GM12891 (cell line): ENCODE measurements around the gene IP6K1.
A peak's percentile ranks its signal among the peaks of the same experiment; 100 is the strongest.

Source experiments
- DNase-seq: peaks from one replicate; pipeline ENCODE4 v3.0.0; 2011; ENCODE audit warnings: low spot score; ENCODE audit not compliant: insufficient read length
- FAIRE-seq: peaks from 2 replicates; lab custom pipeline; 2011; peaks lifted over from hg19 to GRCh38; lab: Jason Lieb, UNC
- PAX5 ChIP-seq: IDR thresholded peaks from 2 replicates; pipeline ENCODE4 v1.6.1; 2011; ENCODE audit warnings: low read length, moderate library complexity, mild to moderate bottlenecking; ENCODE audit not compliant: insufficient read depth, severe bottlenecking
- POLR2A ChIP-seq: IDR thresholded peaks from 2 replicates; pipeline ENCODE4 v1.6.1; 2011; ENCODE audit warnings: low read depth, low read length, control low read depth
- POLR2AphosphoS5 ChIP-seq: IDR thresholded peaks from 2 replicates; pipeline ENCODE4 v1.6.1; 2011; ENCODE audit warnings: low read depth, low read length, control low read depth
- POU2F2 ChIP-seq: IDR thresholded peaks from 2 replicates; pipeline ENCODE4 v1.6.1; 2011; ENCODE audit warnings: low read depth, mild to moderate bottlenecking, control low read depth, low read length, moderate library complexity
- SPI1 ChIP-seq: IDR thresholded peaks from 2 replicates; pipeline ENCODE4 v1.6.1; 2011; ENCODE audit warnings: low read depth, low read length, control low read depth
- TAF1 ChIP-seq: IDR thresholded peaks from 2 replicates; pipeline ENCODE4 v1.6.1; 2011; ENCODE audit warnings: low read depth, low read length, control low read depth

IP6K1 gene

DNA sequence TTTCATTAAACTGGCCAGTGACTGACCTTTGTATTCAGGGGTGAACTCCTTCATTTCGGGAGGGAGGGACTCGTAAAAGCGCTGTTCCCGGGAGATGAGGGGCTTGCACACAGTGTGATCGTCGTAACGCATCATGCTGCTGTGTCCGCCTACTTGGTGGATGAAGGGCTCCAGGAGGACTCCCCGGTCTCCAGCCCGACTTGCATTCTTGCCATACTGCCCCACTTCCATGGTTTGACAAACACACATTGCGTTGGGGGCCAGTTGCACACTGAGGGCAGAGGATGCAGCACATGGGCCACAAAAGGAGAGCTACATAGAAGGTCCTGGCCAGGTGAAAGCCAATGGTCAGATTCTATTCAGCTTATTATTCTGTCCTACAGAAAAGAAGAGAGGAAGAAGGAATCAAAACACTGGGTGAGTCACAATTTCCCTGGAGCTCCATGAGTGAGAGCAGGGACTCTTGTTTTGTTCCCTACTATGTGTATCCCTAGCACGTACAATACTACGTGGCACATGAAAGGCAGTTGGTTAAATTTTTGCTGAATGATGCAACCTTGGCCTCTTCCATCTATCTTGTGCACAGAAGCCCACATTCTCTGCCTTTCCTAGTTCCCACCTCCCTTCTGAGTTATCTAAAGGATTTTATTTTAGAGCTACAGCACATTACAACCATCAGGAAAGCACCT, 38.4 kb downstream of the IP6K1 start:
- TF ChIP-seq TAF1 (no peak), POLR2AphosphoS5 (no peak), POU2F2 (no peak), POLR2A (no peak), PAX5 (no peak), SPI1 (no peak)
- no peak for FAIRE-seq
- DNase-seq = no peak

DNA sequence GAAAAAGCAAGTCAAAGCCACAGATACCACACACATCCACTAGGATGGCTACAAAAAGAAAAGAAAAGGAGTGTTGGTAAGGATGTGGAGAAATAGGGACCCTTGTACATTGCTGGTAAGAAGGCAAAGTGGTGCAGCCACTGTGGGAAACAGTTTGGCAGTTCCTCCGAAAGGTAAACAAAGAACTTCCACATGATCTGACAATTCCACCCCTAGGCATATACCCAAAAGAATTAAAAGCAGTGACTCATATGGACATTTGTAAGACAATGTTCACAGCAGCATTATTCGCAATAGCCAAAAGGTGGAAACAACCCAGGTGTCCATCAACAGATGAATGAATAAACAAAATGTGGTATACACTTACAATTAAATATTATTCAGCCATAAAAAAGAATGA, 40.4 kb downstream of the IP6K1 start:
- FAIRE-seq (no peak), DNase-seq (no peak)
- TF ChIP-seq SPI1 = no peak
- no peak for TF ChIP-seq POLR2A
- no peak for TF ChIP-seq POLR2AphosphoS5

DNA sequence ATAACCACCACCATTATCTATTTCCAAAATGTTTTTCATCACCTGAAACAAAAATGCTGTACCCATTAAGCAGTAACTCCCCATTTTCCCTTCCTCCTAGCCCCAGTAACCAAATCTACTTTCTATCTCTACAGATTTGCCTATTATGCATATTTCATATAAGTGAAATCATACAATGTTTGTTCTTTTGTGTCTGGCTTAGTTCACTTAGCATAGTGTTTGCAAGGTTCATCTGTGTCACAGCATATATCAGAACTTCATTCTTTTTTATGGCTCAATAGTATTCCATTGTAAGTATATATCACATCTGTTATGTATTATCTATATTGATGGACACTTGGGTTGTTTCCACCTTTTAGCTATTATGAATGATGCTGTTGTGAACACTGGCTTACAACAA, 45.9 kb downstream of the IP6K1 start:
- no peak for TF ChIP-seq POU2F2
- TF ChIP-seq POLR2AphosphoS5 = no peak
- TF ChIP-seq TAF1 = no peak
- no peak for TF ChIP-seq POLR2A
- TF ChIP-seq PAX5 = no peak
- no peak for TF ChIP-seq SPI1
- FAIRE-seq (no peak), DNase-seq (no peak)

DNA sequence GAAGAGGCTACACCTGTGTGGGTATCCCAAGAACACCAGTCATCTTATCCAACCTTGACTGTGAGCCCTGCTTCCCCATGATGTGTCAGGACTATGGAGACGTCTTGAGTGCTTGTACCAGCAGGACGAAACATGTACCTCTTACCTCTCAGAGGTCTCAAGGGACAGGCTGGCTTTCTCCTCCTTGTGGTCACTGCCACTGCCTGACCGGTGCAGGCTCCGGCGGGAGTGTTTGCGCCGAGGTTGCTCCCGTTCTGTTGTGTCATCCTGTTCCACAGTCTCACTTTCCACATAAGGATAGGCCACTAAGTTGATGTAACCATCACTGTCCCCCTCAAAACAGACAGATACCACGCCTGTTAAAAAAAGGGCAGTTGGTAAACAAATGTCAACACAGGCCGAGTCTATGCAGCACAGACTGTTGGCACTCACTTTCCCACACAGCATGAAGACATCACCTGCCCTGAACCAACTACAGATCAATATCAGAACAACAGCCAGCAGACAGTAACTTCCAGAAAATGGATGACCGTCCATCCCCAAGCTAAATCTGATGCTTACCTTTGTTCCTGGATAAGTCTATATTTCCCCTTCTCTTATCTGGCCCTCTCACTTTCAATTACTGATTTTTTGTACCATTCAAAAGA, 48.2 kb downstream of the IP6K1 start:
- FAIRE-seq (no peak), DNase-seq (no peak)
- no peak for TF ChIP-seq POLR2AphosphoS5
- no peak for TF ChIP-seq POU2F2
- TF ChIP-seq TAF1 = no peak
- TF ChIP-seq SPI1 = no peak
- no peak for TF ChIP-seq PAX5
- no peak for TF ChIP-seq POLR2A

DNA sequence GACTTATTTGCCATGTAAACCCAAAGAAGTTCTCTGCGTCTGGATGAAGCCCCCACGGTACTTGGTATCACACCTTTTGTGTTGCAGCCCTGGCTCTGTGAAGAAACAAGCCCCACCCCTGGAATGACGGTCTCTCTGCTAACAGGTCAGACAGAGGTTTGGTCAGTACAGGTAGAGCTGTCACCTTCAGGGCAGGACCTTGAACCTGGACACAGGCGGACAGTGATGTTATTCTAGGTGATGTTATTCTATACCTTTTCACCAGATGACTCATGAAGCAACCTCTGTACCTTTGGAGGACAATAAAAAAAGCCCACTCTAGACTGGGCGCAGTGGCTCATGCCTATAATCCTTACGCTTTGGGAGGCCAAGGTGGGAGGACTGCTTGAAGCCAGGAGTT, 51.6 kb downstream of the IP6K1 start:
- TF ChIP-seq POLR2A (no peak), PAX5 (no peak), TAF1 (no peak), POU2F2 (no peak), POLR2AphosphoS5 (no peak), SPI1 (no peak)
- FAIRE-seq (no peak), DNase-seq (no peak)

DNA sequence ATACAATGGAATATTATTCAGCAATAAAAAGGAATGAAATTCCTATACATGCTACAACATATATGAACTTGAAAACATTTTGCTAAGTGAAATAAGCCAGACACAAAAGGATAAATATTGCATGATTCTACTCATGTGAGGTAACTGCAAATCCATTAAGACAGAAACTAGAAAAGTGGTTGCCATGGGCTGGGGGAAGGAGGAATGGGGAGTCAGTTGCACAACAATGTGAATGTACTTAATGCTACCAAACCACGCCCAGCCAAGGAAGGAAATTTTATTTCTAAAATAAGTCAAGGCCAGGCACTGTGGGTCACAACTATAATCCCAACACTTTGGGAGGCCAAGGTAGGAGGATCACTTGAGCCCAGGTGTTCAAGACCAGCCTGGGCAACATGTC, 52.8 kb downstream of the IP6K1 start:
- TF ChIP-seq PAX5 = no peak
- TF ChIP-seq SPI1 = no peak
- TF ChIP-seq POLR2AphosphoS5 = no peak
- no peak for TF ChIP-seq POLR2A
- no peak for TF ChIP-seq POU2F2
- no peak for TF ChIP-seq TAF1
- no peak for FAIRE-seq
- DNase-seq = no peak

DNA sequence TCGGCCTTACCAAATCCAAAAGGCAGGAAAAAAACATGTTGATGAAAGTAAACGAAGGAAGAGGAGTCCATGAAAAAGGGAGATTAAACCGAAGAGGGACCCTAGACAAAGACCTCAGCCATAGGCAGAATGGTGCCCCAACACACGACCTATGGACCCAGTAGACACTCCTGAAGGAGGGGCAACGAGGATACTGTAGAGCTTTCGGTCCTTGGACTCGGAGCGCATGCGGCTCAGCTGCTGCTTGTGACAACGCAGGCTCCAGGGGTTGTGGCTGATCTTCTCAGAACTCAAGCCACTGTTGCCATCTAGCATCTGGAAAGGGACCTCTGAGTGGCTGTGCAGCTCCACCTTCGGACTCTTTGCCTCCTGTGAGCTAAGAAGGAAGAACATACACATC, 53.7 kb downstream of the IP6K1 start:
- TF ChIP-seq TAF1 (no peak), POU2F2 (no peak), PAX5 (no peak), POLR2A (no peak), POLR2AphosphoS5 (no peak), SPI1 (no peak)
- no peak for DNase-seq
- no peak for FAIRE-seq

DNA sequence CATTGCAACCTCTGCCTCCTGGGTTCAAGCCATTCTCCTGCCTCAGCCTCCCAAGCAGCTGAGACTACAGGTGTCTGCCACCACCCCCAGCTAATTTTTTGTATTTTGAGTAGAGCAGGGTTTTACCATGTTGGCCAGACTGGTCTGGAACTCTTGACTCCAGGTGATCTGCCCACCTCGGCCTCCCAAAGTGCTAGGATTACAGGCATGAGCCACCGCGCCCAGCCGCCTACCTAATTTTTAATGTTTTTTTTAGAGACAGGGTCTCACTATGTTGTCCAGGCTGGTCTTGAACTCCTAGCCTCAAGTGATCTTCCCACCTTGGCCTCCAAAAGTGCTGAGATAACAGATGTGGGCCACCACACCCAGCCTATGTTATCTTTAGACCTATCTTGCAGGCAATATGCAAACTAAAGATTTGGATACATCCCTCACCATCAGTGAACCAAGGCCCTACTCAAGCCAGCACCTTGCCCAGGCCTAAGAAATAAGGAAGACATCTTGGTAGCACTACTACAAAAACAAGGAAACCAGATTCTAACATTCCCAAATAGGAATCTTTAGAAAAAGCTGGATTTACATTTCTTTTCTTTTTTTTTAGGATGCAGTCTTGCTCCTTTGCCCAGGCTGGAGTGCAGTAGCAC, 56.3 kb downstream of the IP6K1 start:
- TF ChIP-seq SPI1 = no peak
- no peak for TF ChIP-seq TAF1
- TF ChIP-seq PAX5 = no peak
- no peak for TF ChIP-seq POU2F2
- TF ChIP-seq POLR2A = no peak
- TF ChIP-seq POLR2AphosphoS5 = no peak
- DNase-seq (no peak), FAIRE-seq (no peak)

DNA sequence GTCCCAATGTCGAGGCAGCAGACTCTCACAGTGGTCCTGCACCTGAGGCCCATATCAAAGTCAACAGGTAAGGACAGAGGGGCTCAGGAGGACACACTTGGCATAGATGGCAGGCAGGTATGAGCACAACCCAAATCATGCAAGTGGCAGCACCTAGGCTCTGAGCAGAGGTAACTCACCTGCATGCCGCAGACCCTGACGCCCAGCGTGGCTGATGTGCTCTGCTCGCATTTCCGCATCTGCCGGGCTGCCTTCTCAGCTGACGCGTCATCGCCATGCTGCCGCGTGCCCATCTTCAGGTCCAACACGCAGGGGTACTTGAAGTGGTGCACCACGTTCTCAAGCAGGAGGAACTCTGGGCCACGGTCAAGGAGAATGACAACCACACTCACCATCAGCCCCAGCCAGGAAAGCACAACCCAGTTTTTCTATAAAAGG, 58.4 kb downstream of the IP6K1 start:
- FAIRE-seq = peak; percentile 13
- no peak for TF ChIP-seq PAX5
- DNase-seq = no peak
